Measurements from ENCODE around the gene GINS1. TPM values are rescaled to one million over a fixed set of nuclear protein-coding genes. Genes with fewer than 3 reads are reported as not detected.

Gene GINS1
- total and polyA plus RNA-seq, 4 donors = 0.17 to 11.4 (median 0.48) TPM

GRCh38 chr20:25374842-25375241, 32.6 kb upstream of the GINS1 start:
- Histone ChIP-seq H3K4me1 (ENCODE audit: control insufficient read depth in 4 of 4, insufficient read depth in 4 of 4, low read length in 3 of 4) (no peaks in the 10 kb centered on the region), H3K9me3 (ENCODE audit: control insufficient read depth in 4 of 4, low read length in 3 of 4) (no peaks in the 10 kb centered on the region), H3K4me3 (ENCODE audit: low read depth in 1 of 3, low read length in 3 of 3) (no peak overlapping the region), H3K27me3 (ENCODE audit: control insufficient read depth in 4 of 4, insufficient read depth in 4 of 4, low read length in 3 of 4) (no peaks in the 10 kb centered on the region), H3K9ac (ENCODE audit: low read depth in 1 of 2, low read length in 2 of 2) (no peak overlapping the region), H3K36me3 (ENCODE audit: control insufficient read depth in 4 of 4, insufficient read depth in 3 of 4, low read depth in 1 of 4, low read length in 3 of 4) (no peaks in the 10 kb centered on the region), H3K27ac (ENCODE audit: low read depth in 1 of 2, low read length in 2 of 2) (no peak overlapping the region)
- 90% methylated on average over 2 of the region's 2 CpGs for WGBS
- TF ChIP-seq SP1 (IDR thresholded peaks at IDR 0.05) (no peak), HNF4G (IDR thresholded peaks at IDR 0.05) (no peak), MAX (IDR thresholded peaks at IDR 0.05) (no peak), FOXA1 (IDR thresholded peaks at IDR 0.05) (no peak), YY1 (IDR thresholded peaks at IDR 0.05) (no peak), ATF3 (IDR thresholded peaks at IDR 0.05) (no peak), EGR1 (IDR thresholded peaks at IDR 0.05; ENCODE audit: low read depth in 2 of 2) (no peak), CTCF (IDR thresholded peaks at IDR 0.05; ENCODE audit: low read depth, low read length, missing input control) (no peak), TAF1 (conservative IDR thresholded peaks at IDR 0.05) (no peak)
- no peak for DNase-seq (ENCODE audit: low spot score)

- 98% methylated on average over 4 of the region's 4 CpGs for WGBS
- no peaks in the 10 kb centered on the region for H3K9me3 ChIP-seq (ENCODE audit: control insufficient read depth in 4 of 4, low read length in 3 of 4)
- H3K9ac ChIP-seq (ENCODE audit: low read depth in 1 of 2, low read length in 2 of 2) = no peak overlapping the region
- no peak overlapping the region for H3K4me3 ChIP-seq (ENCODE audit: low read depth in 1 of 3, low read length in 3 of 3)
- no peak for TF ChIP-seq HNF4G (IDR thresholded peaks at IDR 0.05)
- TF ChIP-seq MAX (IDR thresholded peaks at IDR 0.05) = no peak
- TF ChIP-seq NR2F2 (IDR thresholded peaks at IDR 0.05) = no peak
- no peak for TF ChIP-seq YY1 (IDR thresholded peaks at IDR 0.05)
- TF ChIP-seq JUND (IDR thresholded peaks at IDR 0.05) = no peak
- TF ChIP-seq SP1 (IDR thresholded peaks at IDR 0.05) = no peak
- TF ChIP-seq HNF4A (conservative IDR thresholded peaks at IDR 0.05) = no peak
- TF ChIP-seq EGR1 (IDR thresholded peaks at IDR 0.05; ENCODE audit: low read depth in 2 of 2) = no peak
- no peak for TF ChIP-seq ATF3 (IDR thresholded peaks at IDR 0.05)
- no peak for TF ChIP-seq FOXA2 (IDR thresholded peaks at IDR 0.05)
- TF ChIP-seq REST (IDR thresholded peaks at IDR 0.05) = no peak
- TF ChIP-seq CTCF (IDR thresholded peaks at IDR 0.05; ENCODE audit: low read depth, low read length, missing input control) = no peak
- no peak for TF ChIP-seq GABPA (IDR thresholded peaks at IDR 0.05 in 1 of 2, conservative IDR thresholded peaks at IDR 0.05 in 1 of 2)
- TF ChIP-seq FOXA1 (IDR thresholded peaks at IDR 0.05) = no peak
- no peak for TF ChIP-seq TAF1 (conservative IDR thresholded peaks at IDR 0.05)
- TF ChIP-seq RAD21 (IDR thresholded peaks at IDR 0.05) = no peak
- H3K27me3 ChIP-seq (ENCODE audit: control insufficient read depth in 4 of 4, insufficient read depth in 4 of 4, low read length in 3 of 4) = no peaks in the 10 kb centered on the region
- no peak for DNase-seq (ENCODE audit: low spot score)
- H3K36me3 ChIP-seq (ENCODE audit: control insufficient read depth in 4 of 4, insufficient read depth in 3 of 4, low read depth in 1 of 4, low read length in 3 of 4) = no peaks in the 10 kb centered on the region
- no peaks in the 10 kb centered on the region for H3K4me1 ChIP-seq (ENCODE audit: control insufficient read depth in 4 of 4, insufficient read depth in 4 of 4, low read length in 3 of 4)
- no peak overlapping the region for H3K27ac ChIP-seq (ENCODE audit: low read depth in 1 of 2, low read length in 2 of 2)
Observed at GRCh38 chr20:25376236-25376635, 31.2 kb upstream of the GINS1 start.
